PC-3 (cell line): ENCODE measurements around the gene LHX1. TPM values are rescaled to one million over a fixed set of nuclear protein-coding genes. Genes with fewer than 3 reads are reported as not detected.

ENCODE experiments used
- ATAC-seq: fragments of 200-7000 bp; cut with Tn5 transposase; 2 replicates; pipeline ENCODE4 v1.9.1; 2020; ENCODE audit warnings: mild to moderate bottlenecking, moderate library complexity
- BruUV-seq: library from RNA; stranded (reverse); fragments of 400-500 nt; replicated peaks from 2 replicates; lab custom pipeline; 2021; lab: Mats Ljungman, UMichigan
- CTCF ChIA-PET: fragments of 300-600 bp; sonication (Branson Sonifier 250); formaldehyde crosslinking; loops from one replicate; lab custom pipeline; 2022; ENCODE audit warnings: antibody characterized with exemption; lab: Charles Lee
- POLR2A ChIA-PET: fragments of 300-600 bp; sonication (Branson Sonifier 250); formaldehyde crosslinking; loops from one replicate; lab custom pipeline; 2022; ENCODE audit warnings: antibody characterized with exemption; ENCODE audit not compliant: unreplicated experiment; lab: Charles Lee
- DNase-seq: peaks from one replicate; pipeline ENCODE4 v3.0.0-alpha.2; 2015
- H2AFZ ChIP-seq: fragments of 300-600 bp; sonication (generic); 2 replicates; pipeline ENCODE4 v1.6.0; 2016; ENCODE audit warnings: antibody characterized with exemption, low read length
- H3F3A ChIP-seq: fragments of 300-600 bp; sonication (generic); one replicate; pipeline ENCODE4 v1.6.0; 2017; ENCODE audit warnings: antibody characterized with exemption, low read length, control low read depth, mild to moderate bottlenecking; ENCODE audit not compliant: unreplicated experiment
- H3K27ac ChIP-seq: fragments of 300-600 bp; sonication (generic); 2 replicates; pipeline ENCODE4 v1.5.1; 2016; ENCODE audit warnings: mild to moderate bottlenecking, low read length
- H3K27me3 ChIP-seq: fragments of 300-600 bp; sonication (generic); 2 replicates; pipeline ENCODE4 v1.6.1; 2016; ENCODE audit warnings: low read length, mixed read lengths
- H3K36me3 ChIP-seq: fragments of 300-600 bp; sonication (generic); 2 replicates; pipeline ENCODE4 v1.6.1; 2016; ENCODE audit warnings: low read depth, mixed run types, low read length, mixed read lengths
- H3K4me1 ChIP-seq: fragments of 300-600 bp; sonication (generic); 2 replicates; pipeline ENCODE4 v1.5.1; 2016; ENCODE audit warnings: low read length; ENCODE audit not compliant: insufficient read depth
- H3K4me2 ChIP-seq: fragments of 300-600 bp; sonication (generic); 2 replicates; pipeline ENCODE4 v1.6.0; 2016; ENCODE audit warnings: low read length
- H3K4me3 ChIP-seq: fragments of 300-600 bp; sonication (generic); 2 replicates; pipeline ENCODE4 v1.5.1; 2016; ENCODE audit warnings: mild to moderate bottlenecking, low read length, mixed read lengths
- H3K79me2 ChIP-seq: fragments of 300-600 bp; sonication (generic); 2 replicates; pipeline ENCODE4 v1.6.1; 2017; ENCODE audit warnings: low read length, mixed read lengths
- H3K9ac ChIP-seq: fragments of 300-600 bp; sonication (generic); 2 replicates; pipeline ENCODE4 v1.6.0; 2016; ENCODE audit warnings: mild to moderate bottlenecking, low read length
- H3K9me2 ChIP-seq: fragments of 300-600 bp; sonication (generic); replicated peaks from 2 replicates; pipeline ENCODE4 v1.6.1; 2016; ENCODE audit warnings: mixed run types, low read length, mixed read lengths
- H3K9me3 ChIP-seq: fragments of 300-600 bp; sonication (generic); 2 replicates; pipeline ENCODE4 v1.6.1; 2016; ENCODE audit warnings: low read length, mixed read lengths
- H4K20me1 ChIP-seq: fragments of 300-600 bp; sonication (generic); 2 replicates; pipeline ENCODE4 v1.6.1; 2016; ENCODE audit warnings: low read length, mixed read lengths
- EZH2 ChIP-seq: fragments of 300-600 bp; sonication (generic); IDR thresholded peaks from one replicate; pipeline ENCODE4 v1.6.1; 2017; ENCODE audit warnings: antibody characterized with exemption, mild to moderate bottlenecking, low read length; ENCODE audit not compliant: unreplicated experiment
- EZH2phosphoT487 ChIP-seq: fragments of 300-600 bp; sonication (generic); IDR thresholded peaks from 2 replicates; pipeline ENCODE4 v1.6.1; 2018; ENCODE audit warnings: mild to moderate bottlenecking, antibody characterized with exemption, low read length, borderline replicate concordance
- intact Hi-C: fragments of 100-400 bp; cut with micrococcal nuclease; formaldehyde crosslinking; loops from 2 replicates; pipeline ENCODE4 v1.9.0; 2023
- total RNA-seq: library from RNA; depleted of rRNA; stranded (reverse); fragments of >200 nt; gene quantifications from 2 replicates; pipeline ENCODE4 v1.2.3, GENCODE V29; 2014
- TF ChIP-seq, protein P1 (sequence below): fragments of 300-600 bp; sonication (generic); conservative IDR thresholded peaks from 2 replicates; pipeline ENCODE4 v1.5.1; 2017; ENCODE audit warnings: antibody characterized with exemption, low read depth, mild to moderate bottlenecking, low read length

Gene LHX1
- total RNA-seq, 1 experiment from 2014 or later = not detected

DNA sequence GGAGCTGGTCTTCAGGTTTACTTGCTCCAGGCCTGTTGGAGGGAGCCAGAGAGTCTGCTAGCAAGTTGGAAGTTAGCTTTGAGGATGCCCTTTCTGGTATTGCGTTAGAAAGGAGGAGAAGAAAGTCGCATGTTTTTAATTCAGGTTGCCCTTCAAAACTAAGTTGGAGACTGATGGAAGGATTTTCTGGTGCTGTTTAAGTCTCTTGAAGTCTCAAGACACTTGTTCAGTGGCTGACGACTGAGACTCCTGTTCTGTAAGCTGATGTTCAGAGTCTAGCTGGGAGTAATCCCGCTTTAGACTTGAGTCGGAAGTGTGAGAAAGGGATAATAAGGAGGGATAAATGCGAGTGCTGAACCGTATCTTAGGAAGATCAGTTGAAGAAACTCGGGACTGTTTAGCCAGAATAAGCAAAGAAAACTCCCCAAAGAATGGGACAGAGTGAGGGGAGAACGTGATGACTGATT is 12.2 kb downstream of the LHX1 start:
- ChIA-PET CTCF (interaction anchor here (0.6 kb wide), 1 partner anchor 27 kb away, joined by 5 read pairs; no protein-coding TSS in a partner anchor), POLR2A (interaction anchor here (0.7 kb wide), 1 partner anchor 26 kb away, joined by 4 read pairs; no protein-coding TSS in a partner anchor)
- peaks cover 35% of the 10 kb centered on the region for H3K79me2 ChIP-seq
- H3K9me3 ChIP-seq = no peaks in the 10 kb centered on the region
- no peaks in the 10 kb centered on the region for H3K9me2 ChIP-seq
- H3K4me1 ChIP-seq = peaks cover 12% of the 10 kb centered on the region
- H3K9ac ChIP-seq = peak overlapping the region; percentile 93
- peak; percentile 62 for ATAC-seq
- H3F3A ChIP-seq = no peaks in the 10 kb centered on the region
- TF ChIP-seq, protein P1, sequence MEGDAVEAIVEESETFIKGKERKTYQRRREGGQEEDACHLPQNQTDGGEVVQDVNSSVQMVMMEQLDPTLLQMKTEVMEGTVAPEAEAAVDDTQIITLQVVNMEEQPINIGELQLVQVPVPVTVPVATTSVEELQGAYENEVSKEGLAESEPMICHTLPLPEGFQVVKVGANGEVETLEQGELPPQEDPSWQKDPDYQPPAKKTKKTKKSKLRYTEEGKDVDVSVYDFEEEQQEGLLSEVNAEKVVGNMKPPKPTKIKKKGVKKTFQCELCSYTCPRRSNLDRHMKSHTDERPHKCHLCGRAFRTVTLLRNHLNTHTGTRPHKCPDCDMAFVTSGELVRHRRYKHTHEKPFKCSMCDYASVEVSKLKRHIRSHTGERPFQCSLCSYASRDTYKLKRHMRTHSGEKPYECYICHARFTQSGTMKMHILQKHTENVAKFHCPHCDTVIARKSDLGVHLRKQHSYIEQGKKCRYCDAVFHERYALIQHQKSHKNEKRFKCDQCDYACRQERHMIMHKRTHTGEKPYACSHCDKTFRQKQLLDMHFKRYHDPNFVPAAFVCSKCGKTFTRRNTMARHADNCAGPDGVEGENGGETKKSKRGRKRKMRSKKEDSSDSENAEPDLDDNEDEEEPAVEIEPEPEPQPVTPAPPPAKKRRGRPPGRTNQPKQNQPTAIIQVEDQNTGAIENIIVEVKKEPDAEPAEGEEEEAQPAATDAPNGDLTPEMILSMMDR = no peak
- TF ChIP-seq EZH2 (no peak), EZH2phosphoT487 (no peak)
- H4K20me1 ChIP-seq = peaks cover 20% of the 10 kb centered on the region
- peaks cover 9% of the 10 kb centered on the region for H3K36me3 ChIP-seq
- peak overlapping the region; percentile 87 for H2AFZ ChIP-seq
- intact Hi-C loops = no loop called here
- peak overlapping the region; percentile 53 for H3K27ac ChIP-seq
- H3K27me3 ChIP-seq = peaks cover 30% of the 10 kb centered on the region; the same call in 1 of the 2 replicates
- DNase-seq = peak; percentile 15
- H3K4me2 ChIP-seq = peak overlapping the region; percentile 88
- peak overlapping the region; percentile 83 for H3K4me3 ChIP-seq
- BruUV-seq = TSS peak; percentile 38

DNA sequence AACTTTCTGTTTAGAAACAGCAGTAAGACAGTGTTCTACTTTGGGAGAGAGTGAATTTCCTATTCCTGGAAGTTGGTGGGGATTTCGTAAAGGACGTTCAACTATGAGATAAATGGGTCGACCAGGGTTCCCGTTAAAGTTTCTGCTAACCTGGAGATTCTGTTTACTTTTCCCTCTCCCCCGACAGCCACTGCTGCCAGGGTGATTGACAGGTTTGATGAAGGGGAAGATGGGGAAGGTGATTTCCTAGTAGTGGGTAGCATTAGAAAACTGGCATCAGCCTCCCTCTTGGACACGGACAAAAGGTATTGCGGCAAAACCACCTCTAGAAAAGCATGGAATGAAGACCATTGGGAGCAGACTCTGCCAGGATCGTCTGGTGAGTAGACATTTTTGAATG is 12.8 kb downstream of the LHX1 start:
- BruUV-seq = no TSS peak
- intact Hi-C loops = loop anchor here (5.0 kb wide), 1 partner anchor 323 kb away; no protein-coding TSS in a partner anchor
- POLR2A ChIA-PET = interaction anchor here (0.7 kb wide), 1 partner anchor 27 kb away, joined by 4 read pairs; no protein-coding TSS in a partner anchor
- Histone ChIP-seq H3K27me3 (peaks cover 24% of the 10 kb centered on the region; the same call in 1 of the 2 replicates), H3K36me3 (peaks cover 9% of the 10 kb centered on the region), H3K79me2 (peaks cover 35% of the 10 kb centered on the region), H3K27ac (no peak overlapping the region), H3K4me1 (peaks cover 12% of the 10 kb centered on the region), H4K20me1 (peaks cover 20% of the 10 kb centered on the region), H3K4me2 (peak overlapping the region; percentile 88), H3K9me3 (no peaks in the 10 kb centered on the region), H3K4me3 (peak overlapping the region; percentile 83), H3K9me2 (no peaks in the 10 kb centered on the region), H3F3A (no peaks in the 10 kb centered on the region), H2AFZ (no peak overlapping the region), H3K9ac (peak overlapping the region; percentile 93)
- TF ChIP-seq, protein P1 = no peak
- TF ChIP-seq EZH2phosphoT487 (no peak), EZH2 (no peak)
- DNase-seq = no peak
- CTCF ChIA-PET = interaction anchor here (0.6 kb wide), 1 partner anchor 26 kb away, joined by 5 read pairs; no protein-coding TSS in a partner anchor
- ATAC-seq = no peak
